AG10803 (cell line): ENCODE measurements around the gene DDX24.
A peak's percentile ranks its signal among the peaks of the same experiment; 100 is the strongest.

ENCODE experiments used
- DNase-seq: peaks from one replicate; pipeline ENCODE4 v3.0.0; 2010; ENCODE audit warnings: low read depth
- H3K4me3 ChIP-seq: 2 replicates; pipeline ENCODE4 v1.5.1; 2011; ENCODE audit warnings: mild to moderate bottlenecking, low read length, control low read depth
- TF ChIP-seq, protein P1 (sequence below): conservative IDR thresholded peaks from 2 replicates; pipeline ENCODE4 v1.5.1; 2011; ENCODE audit warnings: mild to moderate bottlenecking, low read length, control low read depth, inconsistent platforms

The DDX24 gene

DNA sequence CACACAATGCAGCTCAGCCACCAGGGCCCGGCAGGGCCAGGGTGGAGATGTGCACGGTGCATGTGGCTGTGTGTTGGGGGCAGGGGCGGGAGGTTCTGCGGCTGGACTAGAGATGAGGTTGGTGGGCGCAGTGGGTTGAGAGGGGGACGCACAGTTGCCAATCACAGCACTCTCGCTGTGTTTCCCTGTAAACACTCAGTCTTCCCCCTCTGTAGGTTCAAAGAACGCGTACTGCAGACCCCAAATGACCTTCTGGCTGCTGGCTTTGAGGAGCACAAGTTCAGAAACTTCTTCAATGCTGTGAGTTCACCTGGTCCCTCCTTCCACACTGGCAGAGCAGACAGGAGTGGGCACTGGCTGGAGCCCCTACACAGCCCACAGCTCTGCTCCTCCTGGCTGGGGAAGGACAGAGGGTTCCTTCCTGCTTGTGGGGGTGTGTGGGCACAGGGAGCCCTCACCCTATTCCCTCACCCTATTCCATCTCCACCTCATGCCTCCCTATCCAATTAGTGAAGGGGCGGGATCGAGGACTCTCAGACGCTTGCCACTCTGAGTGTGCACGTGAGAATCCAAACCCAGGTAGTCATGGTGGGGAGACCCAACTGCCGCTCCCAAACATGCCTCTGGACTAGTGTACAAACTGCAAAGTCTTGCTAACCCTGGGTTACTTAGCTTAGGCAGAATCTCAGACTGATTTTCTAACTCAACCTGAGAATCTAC is 37.1 kb downstream of the DDX24 start:
- DNase-seq, result no peak

DNA sequence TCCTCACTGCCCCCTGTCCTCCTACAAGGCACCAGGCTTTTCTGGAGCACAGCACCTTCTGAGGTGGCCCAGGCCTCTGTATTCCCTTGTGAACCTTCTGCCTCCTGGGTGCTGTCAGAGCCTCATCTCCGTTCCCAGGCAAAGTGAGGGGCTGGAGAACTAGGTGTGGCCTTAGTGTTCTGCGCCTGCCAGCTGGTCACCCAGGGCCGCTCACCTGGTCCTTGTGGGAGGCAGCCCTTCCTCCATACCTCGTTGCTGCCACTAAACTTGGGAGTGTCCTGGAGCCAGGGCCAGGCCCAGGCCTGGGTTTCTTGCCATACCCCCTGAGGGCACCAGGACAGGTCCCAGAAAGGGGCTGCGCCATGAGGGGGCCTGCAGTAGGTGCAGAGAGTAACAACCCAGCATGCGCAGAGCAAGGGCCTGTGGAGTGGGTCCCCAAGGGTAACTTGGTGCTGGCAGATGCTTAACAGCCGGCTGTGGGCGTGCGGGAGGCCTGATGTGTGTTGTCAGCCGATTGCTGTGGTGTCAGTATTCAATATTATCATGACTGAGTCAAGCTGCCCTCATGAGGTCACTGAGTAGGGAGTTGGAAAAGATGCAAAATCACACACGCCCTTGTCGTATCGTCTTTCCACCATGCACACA is 37.8 kb downstream of the DDX24 start:
- TF ChIP-seq, protein P1, sequence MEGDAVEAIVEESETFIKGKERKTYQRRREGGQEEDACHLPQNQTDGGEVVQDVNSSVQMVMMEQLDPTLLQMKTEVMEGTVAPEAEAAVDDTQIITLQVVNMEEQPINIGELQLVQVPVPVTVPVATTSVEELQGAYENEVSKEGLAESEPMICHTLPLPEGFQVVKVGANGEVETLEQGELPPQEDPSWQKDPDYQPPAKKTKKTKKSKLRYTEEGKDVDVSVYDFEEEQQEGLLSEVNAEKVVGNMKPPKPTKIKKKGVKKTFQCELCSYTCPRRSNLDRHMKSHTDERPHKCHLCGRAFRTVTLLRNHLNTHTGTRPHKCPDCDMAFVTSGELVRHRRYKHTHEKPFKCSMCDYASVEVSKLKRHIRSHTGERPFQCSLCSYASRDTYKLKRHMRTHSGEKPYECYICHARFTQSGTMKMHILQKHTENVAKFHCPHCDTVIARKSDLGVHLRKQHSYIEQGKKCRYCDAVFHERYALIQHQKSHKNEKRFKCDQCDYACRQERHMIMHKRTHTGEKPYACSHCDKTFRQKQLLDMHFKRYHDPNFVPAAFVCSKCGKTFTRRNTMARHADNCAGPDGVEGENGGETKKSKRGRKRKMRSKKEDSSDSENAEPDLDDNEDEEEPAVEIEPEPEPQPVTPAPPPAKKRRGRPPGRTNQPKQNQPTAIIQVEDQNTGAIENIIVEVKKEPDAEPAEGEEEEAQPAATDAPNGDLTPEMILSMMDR, result no peak
- no peak overlapping the region for H3K4me3 ChIP-seq
- no peak for DNase-seq

More for the DNA sequence above, 37.1 kb downstream of the DDX24 start:
- TF ChIP-seq, protein P1, result no peak
- H3K4me3 ChIP-seq, result no peak overlapping the region

DNA sequence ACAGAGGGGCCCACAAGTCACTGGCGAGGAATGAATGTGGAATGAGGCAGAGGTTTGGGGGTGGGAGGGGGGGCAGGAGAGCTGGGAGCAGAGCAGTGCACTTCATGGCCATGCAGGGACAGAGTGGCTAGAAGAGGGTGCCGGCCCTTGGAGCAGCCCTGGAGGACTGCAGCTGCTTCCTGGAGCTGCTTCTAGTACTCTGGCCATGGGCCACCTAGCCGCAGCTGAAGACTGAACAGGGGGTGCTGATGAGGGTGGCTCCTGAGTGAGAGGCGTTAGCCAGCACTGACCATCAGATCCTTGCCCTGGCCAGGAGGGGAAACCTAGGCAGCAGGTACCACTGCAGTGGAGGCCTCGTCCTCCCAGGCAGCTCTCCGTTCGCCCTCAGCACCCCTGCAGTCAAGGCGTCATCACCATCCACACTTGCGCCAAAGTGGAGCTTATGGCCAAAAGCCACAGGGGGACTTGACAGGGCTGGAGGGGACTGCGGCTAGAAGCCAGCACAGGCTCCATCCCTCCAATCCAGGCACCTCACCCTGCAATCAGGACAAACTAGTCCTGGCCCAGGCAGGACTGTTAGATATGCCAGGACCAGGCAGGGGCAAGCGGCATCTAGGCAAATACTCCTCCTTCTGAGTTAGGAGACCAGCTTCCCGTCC is 38.4 kb downstream of the DDX24 start:
- TF ChIP-seq, protein P1, result no peak
- no peak for DNase-seq

DNA sequence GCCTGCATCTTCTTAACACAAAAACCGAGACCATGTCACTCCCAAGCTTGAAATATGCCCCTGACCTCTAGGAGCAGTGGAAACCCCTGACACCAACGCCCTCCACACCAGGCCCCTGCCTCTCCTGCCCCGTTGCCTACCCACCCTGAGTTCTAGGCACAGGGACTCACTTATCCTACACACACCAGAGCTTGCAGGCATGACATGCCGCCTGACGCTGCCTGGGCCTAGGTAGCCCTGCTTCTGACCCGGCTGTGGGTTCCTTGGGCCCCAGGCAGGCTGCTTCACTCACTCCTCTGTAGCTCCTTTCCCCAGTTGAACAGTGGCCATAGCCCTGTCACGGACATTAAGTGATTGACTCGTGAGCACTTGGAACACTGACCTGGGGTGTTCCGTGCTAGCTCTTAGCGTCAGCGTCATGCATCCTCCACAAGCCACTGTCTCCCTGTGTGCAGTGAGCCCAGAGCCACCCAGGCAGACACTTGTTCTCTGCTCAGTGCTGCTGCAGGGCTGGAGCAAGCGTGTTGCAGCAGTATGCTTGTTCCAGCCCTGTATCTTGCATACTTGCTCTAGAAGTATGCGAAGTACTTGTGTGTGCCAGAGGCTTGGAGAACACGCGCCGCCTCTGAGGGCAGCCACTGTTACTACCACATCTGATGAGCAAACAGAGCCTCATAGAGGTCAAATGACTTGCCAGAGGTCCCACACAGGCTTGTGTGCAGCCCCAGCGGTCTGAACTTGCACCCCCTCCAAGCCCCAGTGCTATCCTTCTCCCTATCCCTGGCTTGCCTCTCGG is 39.3 kb downstream of the DDX24 start:
- TF ChIP-seq, protein P1, result no peak
- DNase-seq, result peak; percentile 86
- H3K4me3 ChIP-seq, result no peak overlapping the region

More for the DNA sequence above, 38.4 kb downstream of the DDX24 start:
- no peak overlapping the region for H3K4me3 ChIP-seq

DNA sequence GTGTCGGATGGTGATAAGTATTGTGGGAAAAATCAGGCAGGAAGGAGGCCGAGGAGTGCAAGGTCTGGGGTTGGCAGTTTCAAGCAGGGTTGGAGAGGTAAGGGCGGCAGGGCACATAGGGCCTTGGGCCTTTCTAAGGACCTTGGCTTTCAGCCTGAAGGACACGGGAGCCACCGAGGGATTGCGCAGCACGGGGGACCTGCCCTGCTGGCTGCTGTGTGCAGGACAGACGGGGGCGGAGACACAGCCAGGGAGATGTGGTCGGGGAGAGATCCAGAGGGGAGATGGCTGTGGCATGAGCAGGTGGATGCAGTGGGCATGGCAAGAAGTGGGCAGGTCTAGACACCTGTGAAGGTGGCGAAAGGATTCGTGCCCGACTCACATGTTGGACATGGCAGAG is 40.2 kb downstream of the DDX24 start:
- no peak for DNase-seq
- H3K4me3 ChIP-seq, result no peak overlapping the region
- TF ChIP-seq, protein P1, result no peak

DNA sequence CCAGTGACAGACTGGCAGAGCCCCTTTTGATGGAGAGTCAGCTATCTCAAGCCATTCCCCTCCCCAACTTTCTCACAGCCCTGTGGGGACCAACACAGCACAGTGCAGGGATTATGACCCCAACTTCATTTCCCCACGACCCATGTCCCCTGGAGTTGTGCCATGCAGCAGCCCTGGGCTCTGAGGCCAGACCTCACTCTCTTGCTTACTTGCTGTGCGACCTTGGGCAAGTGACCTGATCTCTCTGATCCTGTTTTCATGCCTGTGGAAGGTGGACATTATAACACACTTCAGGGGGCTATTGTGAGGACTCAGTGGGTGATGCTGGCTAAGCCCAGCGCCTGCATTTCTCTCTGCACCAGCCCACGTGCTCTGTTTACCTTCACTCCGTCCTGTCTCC is 40.8 kb downstream of the DDX24 start:
- H3K4me3 ChIP-seq, result no peak overlapping the region
- TF ChIP-seq, protein P1, result no peak
- DNase-seq, result no peak
